Esophagus mucosa (tissue), 1 donor: ENCODE data around the gene EEF2KMT. TPM values are rescaled to one million over a fixed set of nuclear protein-coding genes. Genes with fewer than 3 reads are reported as not detected.

ENCODE experiments used
- ATAC-seq: fragments of 200-7000 bp; cut with Tn5 transposase; one replicate; pipeline ENCODE4 v1.9.1; 2020
- total RNA-seq: library from RNA; stranded (reverse); gene quantifications from one replicate; pipeline ENCODE4 v1.2.4, GENCODE V29; 2023
- donor health status: DM: yes; HTN: yes; CAD: no.

Gene EEF2KMT
- total RNA-seq, 1 donor from 2014 or later = 9.0 TPM

DNA sequence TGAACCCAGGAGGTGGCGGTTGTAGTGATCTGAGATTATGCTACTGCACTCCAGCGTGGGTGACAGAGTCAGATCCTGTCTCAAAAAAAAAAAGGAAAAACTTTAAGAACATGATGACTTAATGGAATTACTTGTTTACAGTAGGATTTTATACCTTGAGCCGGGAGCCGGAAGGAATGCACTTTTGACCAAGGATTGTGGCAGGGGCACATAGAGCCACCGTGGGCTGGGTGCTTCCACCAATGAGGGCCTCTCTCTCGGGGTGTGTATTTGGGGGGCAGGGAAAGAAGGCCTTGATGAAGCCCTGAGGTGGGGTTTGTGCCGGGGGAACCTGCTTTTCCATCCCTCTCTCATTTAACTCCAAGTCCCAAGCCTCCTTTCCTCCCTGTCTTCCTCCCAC, 57.1 kb downstream of the EEF2KMT start:
- no peak for ATAC-seq

DNA sequence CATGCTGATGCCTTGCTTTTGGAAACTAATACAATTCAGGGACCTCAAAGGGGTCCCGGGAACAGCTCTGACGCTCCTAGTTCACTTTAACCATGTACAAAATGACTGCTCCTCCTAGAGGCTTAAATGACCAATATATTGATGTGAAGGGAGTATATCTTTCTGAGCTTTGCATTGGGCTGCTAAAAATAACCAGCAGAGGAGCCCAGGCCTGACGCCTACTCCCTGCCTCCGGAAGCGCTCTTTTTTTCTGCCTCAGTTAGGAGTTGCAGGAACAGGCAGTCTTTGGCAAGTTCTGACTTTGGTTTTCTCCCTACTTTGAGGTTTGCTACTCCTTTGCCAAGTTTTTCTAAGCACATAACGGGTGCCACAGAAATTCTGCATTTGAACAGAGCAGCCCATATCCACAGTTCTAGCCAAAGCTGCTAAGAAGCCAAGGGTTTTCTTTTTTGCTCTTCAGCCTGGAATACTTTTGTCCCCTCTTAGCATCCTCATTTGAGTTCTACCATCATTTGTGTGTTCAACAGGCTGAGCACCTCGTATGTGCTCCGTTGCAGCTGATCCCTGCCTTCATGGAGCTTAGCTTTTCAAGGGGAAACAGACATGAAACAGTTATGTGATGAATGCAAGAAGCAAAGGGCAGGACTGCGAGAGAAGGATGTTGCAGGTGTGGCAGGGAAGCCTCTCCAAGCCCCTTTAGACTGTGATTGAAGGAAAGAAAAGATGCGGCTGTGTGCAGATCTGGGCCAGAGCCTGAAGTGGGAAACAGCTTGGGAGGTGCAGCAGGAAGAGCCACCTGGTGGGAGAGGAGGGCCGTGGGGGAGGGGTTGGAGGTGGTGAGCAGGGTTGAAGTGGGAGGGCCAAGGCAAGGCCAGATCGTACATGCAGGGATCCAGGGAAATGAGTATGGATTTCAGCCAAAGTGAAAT, 61.1 kb downstream of the EEF2KMT start:
- no peak for ATAC-seq

GRCh38 chr16:5035909-5036227, 61.7 kb downstream of the EEF2KMT start:
- ATAC-seq = no peak

Other genes starting within 250 kb of the EEF2KMT start
- gene PPL, start 160.6 kb downstream of the EEF2KMT start, total RNA-seq = 705 TPM
- 1.2 TPM for gene SEC14L5, start 139.5 kb downstream of the EEF2KMT start, total RNA-seq
- gene NAGPA, start 63.9 kb downstream of the EEF2KMT start, total RNA-seq = 6.0 TPM
- 0.56 TPM for gene C16orf89, start 31.8 kb downstream of the EEF2KMT start, total RNA-seq
- 14.7 TPM for gene ALG1, start 26.0 kb downstream of the EEF2KMT start, total RNA-seq